Cardiac muscle cell (in vitro differentiated cells and primary cell): ENCODE measurements around the gene BFSP2. TPM values are rescaled to one million over a fixed set of nuclear protein-coding genes. Genes with fewer than 3 reads are reported as not detected.
A peak's percentile ranks its signal among the peaks of the same experiment; 100 is the strongest.

Experiments
- DNase-seq, 2 donors: peaks; one replicate each; pipeline versions ENCODE4 v3.0.0 to v3.0.0-alpha.2; 2010 to 2017; ENCODE audit warnings: low read depth in 1 of 2, low spot score in 1 of 2
- H3K27ac ChIP-seq: fragments of 200-600 bp; sonication (generic); 2 replicates; pipeline ENCODE4 v1.5.1; 2016
- H3K27me3 ChIP-seq: fragments of 200-600 bp; sonication (generic); 2 replicates; pipeline ENCODE4 v1.6.0; 2016; ENCODE audit warnings: control low read depth
- H3K36me3 ChIP-seq: fragments of 200-600 bp; sonication (generic); 2 replicates; pipeline ENCODE4 v1.5.1; 2016; ENCODE audit warnings: control low read depth
- H3K4me1 ChIP-seq: fragments of 200-600 bp; sonication (generic); 2 replicates; pipeline ENCODE4 v1.8.1; 2017; ENCODE audit warnings: low read depth, mild to moderate bottlenecking, mixed run types
- H3K4me3 ChIP-seq: fragments of 200-600 bp; sonication (generic); 2 replicates; pipeline ENCODE4 v1.5.1; 2016; ENCODE audit warnings: mild to moderate bottlenecking
- H3K9me3 ChIP-seq: fragments of 200-600 bp; sonication (generic); 2 replicates; pipeline ENCODE4 v1.5.1; 2017; ENCODE audit warnings: low read depth, mild to moderate bottlenecking, control low read depth
- polyA plus RNA-seq: library from polyadenylated mRNA; unstranded; fragments of >200 nt; fragmentation: Nextera tagmentation; extraction: Ambion mirVana; gene quantifications from 2 replicates; pipeline ENCODE4 v1.2.1, GENCODE V29; 2016
- total RNA-seq: library from RNA; depleted of rRNA; stranded (reverse); fragments of >200 nt; gene quantifications from 2 replicates; pipeline ENCODE4 v1.2.3, GENCODE V29; 2016
- TF ChIP-seq, protein P1 (sequence below): IDR thresholded peaks from 2 replicates; pipeline ENCODE4 v1.5.1; 2012; ENCODE audit warnings: low read depth, mild to moderate bottlenecking, low read length

Gene BFSP2
- total and polyA plus RNA-seq, 2 experiments from 2014 or later, result not detected

DNA sequence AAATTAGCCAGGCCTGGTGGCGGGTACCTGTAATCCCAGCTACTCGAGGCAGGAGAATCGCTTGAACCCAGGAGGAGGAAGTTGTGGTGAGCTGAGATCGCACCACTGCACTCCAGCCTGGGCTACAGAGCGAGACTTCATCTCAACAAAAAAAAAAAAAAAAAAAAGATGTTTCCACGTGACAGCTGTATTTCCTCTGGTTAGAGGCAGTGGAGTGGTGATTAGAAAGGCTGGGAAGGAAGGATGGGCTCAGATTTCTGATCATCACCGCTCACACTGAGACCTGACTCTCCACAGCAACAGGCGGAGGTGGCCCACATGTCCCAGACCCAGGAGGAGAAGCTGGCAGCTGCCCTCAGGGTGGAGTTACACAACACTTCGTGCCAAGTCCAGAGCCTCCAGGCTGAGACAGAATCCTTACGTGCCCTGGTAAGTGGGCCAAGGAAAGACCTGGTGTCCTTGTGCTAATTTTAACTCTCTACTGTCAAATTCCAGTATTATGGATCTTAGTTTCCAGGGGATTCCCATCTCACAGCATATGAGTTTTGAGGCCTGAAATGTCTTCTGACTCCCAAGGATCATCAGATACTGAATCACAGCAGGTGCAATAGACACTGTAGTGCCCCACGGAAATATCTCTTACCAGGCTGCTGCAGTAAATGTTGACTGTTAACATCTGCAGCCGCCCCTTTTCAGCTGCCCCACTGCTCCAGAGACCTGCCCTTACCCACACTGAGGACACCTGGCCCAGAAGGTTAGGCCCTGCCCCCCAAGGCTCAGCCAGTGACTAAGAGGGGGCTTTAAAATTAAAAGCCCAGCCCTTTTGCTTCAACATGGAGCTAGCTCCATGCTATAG, 66.9 kb downstream of the BFSP2 start:
- H3K27ac ChIP-seq, result no peak overlapping the region
- no peaks in the 10 kb centered on the region for H3K4me1 ChIP-seq
- H3K27me3 ChIP-seq, result peaks cover 9% of the 10 kb centered on the region
- H3K36me3 ChIP-seq, result no peaks in the 10 kb centered on the region
- no peak overlapping the region for H3K4me3 ChIP-seq
- TF ChIP-seq, protein P1, sequence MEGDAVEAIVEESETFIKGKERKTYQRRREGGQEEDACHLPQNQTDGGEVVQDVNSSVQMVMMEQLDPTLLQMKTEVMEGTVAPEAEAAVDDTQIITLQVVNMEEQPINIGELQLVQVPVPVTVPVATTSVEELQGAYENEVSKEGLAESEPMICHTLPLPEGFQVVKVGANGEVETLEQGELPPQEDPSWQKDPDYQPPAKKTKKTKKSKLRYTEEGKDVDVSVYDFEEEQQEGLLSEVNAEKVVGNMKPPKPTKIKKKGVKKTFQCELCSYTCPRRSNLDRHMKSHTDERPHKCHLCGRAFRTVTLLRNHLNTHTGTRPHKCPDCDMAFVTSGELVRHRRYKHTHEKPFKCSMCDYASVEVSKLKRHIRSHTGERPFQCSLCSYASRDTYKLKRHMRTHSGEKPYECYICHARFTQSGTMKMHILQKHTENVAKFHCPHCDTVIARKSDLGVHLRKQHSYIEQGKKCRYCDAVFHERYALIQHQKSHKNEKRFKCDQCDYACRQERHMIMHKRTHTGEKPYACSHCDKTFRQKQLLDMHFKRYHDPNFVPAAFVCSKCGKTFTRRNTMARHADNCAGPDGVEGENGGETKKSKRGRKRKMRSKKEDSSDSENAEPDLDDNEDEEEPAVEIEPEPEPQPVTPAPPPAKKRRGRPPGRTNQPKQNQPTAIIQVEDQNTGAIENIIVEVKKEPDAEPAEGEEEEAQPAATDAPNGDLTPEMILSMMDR, result no peak
- no peaks in the 10 kb centered on the region for H3K9me3 ChIP-seq
- DNase-seq, result no peak

DNA sequence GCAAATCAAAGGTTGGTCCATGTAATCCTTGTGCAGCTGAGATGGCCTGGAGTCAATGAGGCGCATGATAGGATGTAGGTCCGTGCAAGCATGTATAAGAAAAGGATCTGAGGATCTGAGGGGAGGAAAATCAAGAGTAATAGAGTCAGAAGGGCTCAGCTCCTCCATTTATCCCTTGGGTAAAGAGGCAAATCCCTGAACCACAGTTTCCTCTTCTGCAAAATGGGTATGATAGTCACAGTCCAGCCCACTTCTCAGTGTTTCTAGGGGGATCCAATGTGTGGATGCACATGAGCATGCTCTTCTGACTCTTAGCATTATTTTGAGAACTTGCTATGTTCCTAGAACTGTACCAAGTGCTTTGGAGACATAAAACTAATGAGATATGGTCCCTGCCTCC, 67.9 kb downstream of the BFSP2 start:
- no peak for DNase-seq
- H3K9me3 ChIP-seq, result no peaks in the 10 kb centered on the region
- H3K4me1 ChIP-seq, result no peaks in the 10 kb centered on the region
- TF ChIP-seq, protein P1, result no peak
- H3K27ac ChIP-seq, result no peak overlapping the region
- no peak overlapping the region for H3K4me3 ChIP-seq
- H3K36me3 ChIP-seq, result no peaks in the 10 kb centered on the region
- peaks cover 11% of the 10 kb centered on the region for H3K27me3 ChIP-seq

GRCh38 chr3:133468251-133468721, 68.4 kb downstream of the BFSP2 start:
- Histone ChIP-seq H3K9me3 (no peaks in the 10 kb centered on the region), H3K36me3 (no peaks in the 10 kb centered on the region), H3K27me3 (peaks cover 11% of the 10 kb centered on the region), H3K4me1 (no peaks in the 10 kb centered on the region), H3K4me3 (no peak overlapping the region), H3K27ac (no peak overlapping the region)
- TF ChIP-seq, protein P1, result no peak
- no peak for DNase-seq

DNA sequence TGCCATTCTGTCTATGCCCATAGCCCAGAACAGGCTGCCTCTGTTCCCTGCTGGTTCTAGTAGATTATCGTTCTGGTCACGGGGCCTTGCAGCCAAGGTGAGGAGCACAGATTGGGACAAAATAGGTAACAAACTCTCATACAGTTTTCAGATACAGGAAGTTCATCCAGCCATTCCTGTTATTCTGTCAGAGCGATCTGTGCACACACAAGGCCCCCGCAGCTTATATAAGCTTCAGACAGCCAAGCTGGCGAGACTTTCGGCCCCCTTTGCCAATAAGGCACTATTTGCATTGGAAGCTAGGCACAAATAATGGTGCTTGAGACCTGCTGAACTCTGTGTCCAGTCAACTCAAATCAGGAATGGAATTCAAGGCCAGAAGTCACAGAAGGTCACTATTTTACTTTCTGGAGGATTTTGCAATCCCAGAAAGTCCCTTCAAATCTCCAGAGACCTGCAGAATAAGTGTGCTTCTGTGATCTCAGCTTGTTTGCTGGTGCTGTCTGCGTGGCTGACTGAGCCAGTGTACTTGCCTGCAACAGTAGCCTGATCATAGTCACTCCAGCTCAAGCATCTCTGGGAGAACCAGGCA, 69.4 kb downstream of the BFSP2 start:
- no peak overlapping the region for H3K4me3 ChIP-seq
- H3K36me3 ChIP-seq, result no peaks in the 10 kb centered on the region
- H3K4me1 ChIP-seq, result no peaks in the 10 kb centered on the region
- TF ChIP-seq, protein P1, result no peak
- no peaks in the 10 kb centered on the region for H3K9me3 ChIP-seq
- peaks cover 11% of the 10 kb centered on the region for H3K27me3 ChIP-seq
- DNase-seq, result peak in 1 of 2 donors; percentile 56
- no peak overlapping the region for H3K27ac ChIP-seq

- DNase-seq, result peak; percentile 20 to 58
- Histone ChIP-seq H3K4me1 (no peaks in the 10 kb centered on the region), H3K36me3 (no peaks in the 10 kb centered on the region)
These were observed 72.4 kb downstream of the BFSP2 start for GRCh38 chr3:133472242-133472641.

More at GRCh38 chr3:133472242-133472641, 72.4 kb downstream of the BFSP2 start:
- Histone ChIP-seq H3K4me3 (no peak overlapping the region), H3K9me3 (no peaks in the 10 kb centered on the region), H3K27me3 (peaks cover 11% of the 10 kb centered on the region), H3K27ac (no peak overlapping the region)
- TF ChIP-seq, protein P1, result no peak
